T-helper 1 cell (primary cell): ENCODE data around the gene ZNF227.
"Not testable (repeated sequence)": the region's sequence is repeated elsewhere in the genome, so short reads cannot be mapped to it uniquely, and the experiment has no call there.

Experiments
- DNase-seq, 5 donors: peaks; one replicate each; pipeline ENCODE4 v3.0.0-alpha.2; 2012 to 2020

Gene ZNF227

DNA sequence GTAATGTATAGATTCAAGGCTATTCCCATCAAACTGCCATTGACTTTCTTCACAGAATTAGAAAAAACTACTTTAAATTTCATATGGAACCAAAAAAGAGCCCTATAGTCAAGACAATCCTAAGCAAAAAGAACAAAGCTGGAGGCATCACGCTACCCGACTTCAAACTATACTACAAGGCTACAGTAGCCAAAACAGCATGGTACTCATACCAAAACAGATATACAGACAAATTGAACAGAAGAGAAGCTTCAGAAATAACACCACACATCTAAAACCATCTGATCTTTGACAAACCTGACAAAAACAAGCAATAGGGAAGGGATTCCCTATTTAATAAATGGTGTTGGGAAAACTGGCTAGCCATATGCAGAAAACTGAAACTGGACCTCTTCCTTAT, 40.0 kb downstream of the ZNF227 start:
- not testable (repeated sequence) for DNase-seq

DNA sequence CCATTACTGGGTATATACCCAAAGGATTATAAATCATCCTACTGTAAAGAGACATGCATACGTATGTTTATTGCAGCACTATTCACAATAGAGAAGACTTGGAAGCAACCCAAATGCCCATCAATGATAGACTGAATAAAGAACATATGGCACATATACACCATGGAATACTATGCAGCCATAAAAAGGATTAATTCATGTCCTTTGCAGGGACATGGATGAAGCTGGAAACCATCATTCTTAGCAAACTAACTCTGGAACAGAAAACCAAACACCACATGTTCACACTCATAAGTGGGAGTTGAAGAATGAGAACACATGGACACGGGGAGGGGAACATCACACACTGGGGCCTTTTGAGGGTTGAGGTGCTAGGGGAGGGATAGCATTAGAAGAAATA, 41.1 kb downstream of the ZNF227 start:
- DNase-seq, result not testable (repeated sequence)

DNA sequence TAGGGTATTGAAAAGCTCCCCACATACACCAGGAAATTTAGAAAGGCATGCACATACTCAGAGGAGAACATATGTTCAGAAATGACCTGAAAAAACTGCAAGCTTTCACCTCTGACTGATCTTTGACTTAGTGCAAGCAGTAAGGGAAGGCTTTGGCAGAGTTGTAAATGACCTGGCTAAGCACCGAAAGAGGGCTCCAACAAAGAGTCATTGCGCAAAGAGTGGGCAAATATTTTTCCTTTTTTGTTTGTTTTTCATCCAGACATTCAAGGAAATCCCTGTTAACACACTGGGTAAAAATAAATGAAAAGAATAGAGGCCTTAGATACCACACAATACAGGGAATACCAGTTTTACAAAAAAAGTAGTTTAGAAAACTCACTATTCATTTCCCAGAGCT, 42.2 kb downstream of the ZNF227 start:
- no peak for DNase-seq

DNA sequence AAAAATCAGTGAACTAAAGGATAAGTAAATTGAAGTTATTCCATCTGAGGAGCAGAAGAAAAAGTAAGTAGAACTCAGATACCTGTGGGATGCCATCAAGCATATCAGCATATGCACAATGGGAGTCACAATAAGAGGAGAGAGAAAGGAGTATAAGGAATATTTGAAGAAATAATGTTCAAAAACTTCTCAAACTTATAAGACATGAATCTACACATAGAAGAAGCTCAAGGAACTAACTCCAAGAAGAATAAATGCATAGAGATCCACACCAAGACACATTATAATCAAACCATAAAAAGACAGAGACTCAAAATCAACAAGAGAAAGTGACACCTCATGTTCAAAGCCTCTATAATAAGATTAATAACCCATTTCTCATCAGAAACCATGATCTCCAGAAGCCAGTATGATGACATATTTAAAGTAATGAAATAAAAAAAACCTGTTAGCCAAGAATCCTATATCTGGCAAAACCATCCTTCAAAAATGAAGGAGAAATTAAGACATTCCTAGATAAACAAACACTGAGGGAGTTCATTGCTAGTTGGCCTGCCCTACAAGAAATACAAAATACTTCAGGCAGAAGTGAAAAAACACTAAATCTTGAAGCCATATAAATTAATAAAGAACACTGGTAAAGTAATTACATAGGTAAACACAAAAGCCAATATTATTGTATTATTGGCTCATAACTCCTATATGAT, 43.5 kb downstream of the ZNF227 start:
- DNase-seq, result no peak

DNA sequence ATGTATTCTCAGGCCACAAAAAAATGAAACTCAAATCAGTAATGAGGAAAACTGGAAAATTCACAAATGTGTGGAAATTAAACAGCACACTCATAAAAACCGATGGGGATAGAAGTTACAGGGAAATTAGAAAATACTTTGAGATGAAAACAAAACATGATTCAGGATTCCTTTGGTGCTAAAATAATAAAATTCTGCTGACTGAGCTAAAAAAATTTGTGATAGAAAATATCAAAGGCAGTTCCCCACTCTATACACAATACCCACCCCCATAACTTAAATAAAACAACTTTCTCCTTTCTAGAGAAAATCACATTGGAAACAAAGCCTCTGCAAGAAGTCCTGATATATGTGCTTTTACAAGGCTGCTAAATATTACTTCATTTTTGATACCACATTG, 45.8 kb downstream of the ZNF227 start:
- no peak for DNase-seq

DNA sequence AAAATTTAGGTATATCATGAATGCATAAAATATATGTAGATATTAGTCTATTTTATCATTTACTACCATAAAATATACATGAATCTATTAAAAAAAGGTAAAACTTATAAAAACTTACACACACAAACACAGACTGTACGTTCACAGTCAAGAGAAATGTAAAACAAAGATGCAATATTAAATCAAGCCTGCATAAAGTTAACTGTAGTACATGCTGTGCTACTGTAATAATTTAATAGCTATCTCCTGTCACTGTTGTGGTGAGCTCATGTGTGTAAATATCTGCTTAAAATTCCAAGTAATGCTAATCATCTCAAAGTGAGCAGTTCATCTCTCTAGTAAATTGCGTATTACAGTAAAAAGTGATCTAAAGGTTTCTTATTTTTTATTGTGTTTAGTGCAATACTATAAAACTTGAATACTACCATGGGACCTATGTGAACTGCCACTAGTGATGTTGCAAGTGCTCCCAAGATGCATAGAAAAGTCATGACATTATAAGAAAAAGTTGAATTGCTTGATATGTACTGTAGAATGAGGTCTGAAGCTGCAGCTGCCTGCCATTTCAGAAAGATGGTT, 46.6 kb downstream of the ZNF227 start:
- no peak for DNase-seq

- DNase-seq, result no peak
Measured at GRCh38 chr19:44260343-44260681, 48.0 kb downstream of the ZNF227 start.

- DNase-seq, result no peak
Measured at GRCh38 chr19:44260695-44261446, 48.5 kb downstream of the ZNF227 start.

DNA sequence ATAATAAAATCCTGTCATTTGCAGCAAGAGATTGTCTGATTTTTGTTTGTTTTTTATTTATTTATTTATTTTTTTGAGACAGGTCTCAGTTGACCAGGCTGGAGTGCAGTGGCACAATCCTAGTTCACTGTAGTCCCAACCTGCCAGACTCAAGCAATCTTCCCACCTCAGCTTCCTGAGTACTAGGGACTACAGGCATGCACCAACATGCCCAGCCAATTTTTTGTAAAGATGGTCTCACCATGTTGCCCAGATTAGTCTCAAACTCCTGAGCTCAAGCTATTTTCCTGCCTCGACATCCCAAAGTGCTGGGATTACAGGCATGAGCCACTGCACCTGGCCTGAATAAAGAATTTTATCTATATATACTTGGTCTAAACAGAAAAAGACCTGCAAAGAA, 65.0 kb downstream of the ZNF227 start:
- DNase-seq, result no peak

DNA sequence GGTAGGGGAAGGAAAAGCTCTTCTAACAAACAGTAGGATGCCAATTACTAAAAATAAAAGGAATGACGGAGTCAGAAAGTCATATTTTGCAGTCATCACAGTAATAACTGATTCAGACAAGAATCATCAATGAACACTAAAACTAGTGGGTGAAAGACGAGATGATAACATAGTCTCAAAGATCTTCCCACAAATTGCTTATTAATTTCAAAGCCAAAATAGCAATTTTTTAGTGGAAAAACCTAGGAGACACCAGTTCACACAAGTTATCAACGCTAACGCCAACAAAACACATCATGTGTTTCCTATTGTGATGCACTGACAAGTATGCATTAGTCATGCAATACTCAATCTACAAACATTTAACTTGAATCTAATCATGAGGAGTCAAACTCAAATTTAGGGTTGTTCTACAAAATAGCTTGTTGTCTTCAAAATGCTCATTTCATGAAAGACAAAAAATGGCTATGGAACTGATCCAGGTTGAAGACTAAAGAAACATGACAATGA, 65.9 kb downstream of the ZNF227 start:
- DNase-seq, result no peak

GRCh38 chr19:44280916-44281315, 68.6 kb downstream of the ZNF227 start:
- no peak for DNase-seq

- DNase-seq, result no peak
Measured at GRCh38 chr19:44282846-44283245, 70.5 kb downstream of the ZNF227 start.

DNA sequence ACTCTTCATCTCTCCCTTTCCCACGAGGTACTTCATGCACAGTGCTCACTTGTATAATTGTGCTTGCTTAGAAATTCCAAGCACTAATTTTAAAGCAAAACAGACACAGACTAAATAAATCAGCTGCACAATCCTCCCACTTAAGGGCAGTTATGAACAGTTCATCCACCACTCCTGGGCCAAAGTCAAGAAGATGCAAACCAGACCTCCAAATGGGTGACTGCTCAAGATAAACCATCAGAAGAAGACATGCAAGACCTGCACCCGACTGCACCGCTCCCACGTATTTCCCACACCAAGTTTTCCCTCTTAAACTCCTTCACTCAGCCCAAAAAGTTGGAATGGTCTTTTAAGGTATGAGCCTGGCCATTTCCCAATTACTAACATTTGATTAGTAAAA, 72.6 kb downstream of the ZNF227 start:
- DNase-seq, result no peak
